HG03139 (cell line): ENCODE data around the gene TEAD4.

Source experiments
- ATAC-seq: cut with Tn5 transposase; IDR thresholded peaks from one replicate; pipeline ENCODE4 v1.9.1; 2021; ENCODE audit not compliant: unreplicated experiment

TEAD4 gene

DNA sequence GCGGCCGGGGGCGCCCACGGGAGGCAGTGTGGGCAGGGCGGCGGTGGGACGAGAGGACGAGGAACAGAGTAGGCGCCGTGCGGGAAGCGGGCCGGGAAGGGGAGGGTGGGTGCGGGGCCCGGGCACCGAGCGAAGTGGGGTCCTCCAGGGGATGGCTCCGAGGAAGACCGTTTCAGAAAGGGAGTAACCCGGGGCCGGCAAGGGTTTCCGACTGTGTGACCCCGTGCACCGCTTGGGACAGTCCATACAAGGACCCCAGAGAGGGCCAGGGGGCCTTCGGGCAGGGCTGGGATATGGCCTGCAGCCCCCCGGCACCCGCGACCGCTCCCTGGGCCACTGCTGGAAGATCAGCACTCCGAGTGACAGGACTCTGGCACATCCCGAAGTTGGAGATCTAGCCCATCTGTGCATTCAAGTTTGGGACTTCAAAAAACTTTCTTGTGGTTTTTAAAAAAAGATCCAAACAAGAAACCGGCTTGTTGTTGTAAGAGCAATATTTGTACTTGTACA, 118.4 kb downstream of the TEAD4 start:
- no peak for ATAC-seq

GRCh38 chr12:3078086-3078820, 119.1 kb downstream of the TEAD4 start:
- no peak for ATAC-seq

- ATAC-seq, result no peak
These were observed 121.9 kb downstream of the TEAD4 start for GRCh38 chr12:3081091-3081490.

DNA sequence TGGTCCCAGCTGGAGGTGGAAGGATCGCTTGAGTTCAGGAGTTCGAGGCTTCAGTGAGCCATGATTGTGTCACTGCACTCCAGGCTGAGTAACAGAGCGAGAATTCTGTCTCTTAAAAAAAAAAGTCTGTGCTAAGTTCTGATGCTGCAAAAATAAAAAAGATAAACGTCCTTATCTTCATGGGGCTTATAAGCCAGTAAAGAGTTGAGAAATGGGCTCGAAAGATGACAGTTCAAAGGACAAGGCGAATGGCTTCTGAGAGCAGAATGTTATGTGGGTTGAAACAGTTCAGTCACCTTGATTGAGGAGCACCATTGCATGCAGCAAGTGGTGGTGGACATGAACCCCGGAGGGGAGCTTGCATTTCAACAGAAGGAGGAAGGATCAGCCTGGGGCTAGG, 122.7 kb downstream of the TEAD4 start:
- ATAC-seq, result no peak

- no peak for ATAC-seq
These were observed 124.2 kb downstream of the TEAD4 start for GRCh38 chr12:3083241-3083920.

- no peak for ATAC-seq
These were observed 124.7 kb downstream of the TEAD4 start for GRCh38 chr12:3083921-3084347.

DNA sequence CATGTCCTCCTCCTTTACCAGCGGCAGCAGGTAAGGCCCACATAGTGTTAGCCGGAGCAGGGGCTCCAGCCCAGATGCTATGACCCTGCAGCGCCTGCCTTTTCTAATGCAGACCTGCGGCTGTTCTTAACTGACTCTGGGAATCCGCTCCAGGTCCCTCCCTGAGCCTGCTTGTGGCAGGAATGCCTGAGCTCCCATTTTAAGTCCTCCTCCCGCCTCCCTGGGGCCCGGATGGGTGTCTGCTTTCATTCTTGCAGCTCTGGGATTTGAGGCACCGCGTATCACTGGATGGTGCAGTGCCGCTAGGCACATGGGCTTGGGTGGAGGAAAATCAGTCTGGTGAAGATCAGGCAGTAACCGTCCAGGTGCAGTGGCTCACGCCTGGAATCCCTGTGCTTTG, 125.5 kb downstream of the TEAD4 start:
- ATAC-seq, result no peak

DNA sequence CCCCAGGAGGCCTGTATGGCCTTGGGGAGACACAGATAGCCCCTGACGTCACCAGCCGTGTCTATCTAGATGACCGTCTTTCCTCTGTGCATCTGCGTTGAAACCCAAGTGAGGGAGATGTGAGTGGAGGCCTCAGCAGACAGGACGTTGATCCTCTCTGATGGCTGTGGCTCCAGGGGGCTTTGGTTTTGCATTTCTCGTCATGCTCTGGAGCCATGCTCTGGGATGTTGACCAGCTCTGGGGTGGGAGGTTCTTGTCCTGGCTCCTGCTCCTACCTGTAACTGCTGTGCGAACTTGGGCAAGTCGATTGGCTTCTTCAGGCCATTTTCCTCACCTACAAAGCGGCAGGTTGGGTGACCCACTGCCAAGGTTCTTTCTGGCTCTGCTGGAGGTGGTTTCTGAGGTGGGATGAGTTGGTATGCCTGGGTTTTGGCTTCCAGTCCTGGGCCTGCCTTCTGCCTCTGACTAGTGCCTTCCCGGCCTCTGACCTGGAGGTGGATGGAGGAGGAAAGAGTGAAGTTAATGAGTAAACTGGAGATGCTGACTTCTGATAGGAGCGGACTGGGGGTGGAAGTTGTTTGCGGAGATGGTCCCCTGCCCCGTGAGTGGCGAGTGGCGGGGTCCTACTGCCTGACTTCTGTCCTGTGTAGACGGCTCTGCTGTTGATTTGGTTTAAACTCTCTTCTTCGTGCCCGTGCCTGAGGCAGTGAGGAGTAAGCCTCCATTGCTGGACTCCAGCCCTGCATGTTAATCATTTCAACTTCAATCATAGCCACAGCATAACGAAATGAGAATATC, 126.3 kb downstream of the TEAD4 start:
- ATAC-seq, result no peak

DNA sequence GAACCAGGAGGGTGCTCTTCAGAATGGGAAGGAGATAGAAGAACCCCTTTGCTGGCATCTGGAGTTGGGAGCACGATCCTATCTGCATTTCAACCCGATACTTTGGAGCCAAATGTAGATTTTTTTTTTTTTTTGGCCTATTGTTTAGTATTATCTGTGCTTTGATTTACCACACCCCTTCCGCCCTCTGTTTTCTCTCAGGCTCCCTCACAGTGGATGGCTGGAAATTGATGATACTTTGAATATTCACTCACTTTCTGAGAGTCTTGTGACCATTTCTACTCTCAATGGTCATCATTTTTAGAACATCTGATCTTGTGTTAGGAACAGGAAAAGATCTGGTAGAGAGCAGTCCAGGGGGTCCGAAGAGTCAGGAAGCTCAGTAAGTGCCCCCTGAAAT, 127.0 kb downstream of the TEAD4 start:
- ATAC-seq, result no peak

GRCh38 chr12:3086729-3087323, 127.6 kb downstream of the TEAD4 start:
- no peak for ATAC-seq

GRCh38 chr12:3087758-3088650, 128.8 kb downstream of the TEAD4 start:
- no peak for ATAC-seq

GRCh38 chr12:3089588-3089987, 130.4 kb downstream of the TEAD4 start:
- ATAC-seq, result no peak
